Transverse colon (tissue), 4 donors: ENCODE data around the gene OR4D2. TPM values are rescaled to one million over a fixed set of nuclear protein-coding genes. Genes with fewer than 3 reads are reported as not detected.
"Not testable (repeated sequence)": the region's sequence is repeated elsewhere in the genome, so short reads cannot be mapped to it uniquely, and the experiment has no call there.

Source experiments
- DNase-seq: peaks from one replicate; pipeline ENCODE4 v3.0.0-alpha.2; 2019
- H3K27ac ChIP-seq, 4 donors: fragments of 200-600 bp; sonication (generic); 2 replicates each; pipeline ENCODE4 v1.5.1; 2016 to 2018; ENCODE audit warnings: inconsistent platforms in 4 of 4
- H3K27me3 ChIP-seq: fragments of 200-600 bp; sonication (generic); 2 replicates; pipeline ENCODE4 v1.5.1; 2017; ENCODE audit warnings: inconsistent platforms
- H3K36me3 ChIP-seq, 4 donors: fragments of 200-600 bp; sonication (generic); 2 replicates each; pipeline ENCODE4 v1.5.1; 2017 to 2019; ENCODE audit warnings: inconsistent platforms in 4 of 4
- H3K4me1 ChIP-seq, 4 donors: fragments of 200-600 bp; sonication (generic); 2 replicates each; pipeline ENCODE4 v1.5.1; 2017 to 2020; ENCODE audit warnings: inconsistent platforms in 4 of 4
- H3K4me3 ChIP-seq, 4 donors: fragments of 200-600 bp; sonication (generic); 1 replicate in 1 of 4; 2 replicates in 3 of 4; pipeline versions ENCODE4 v1.5.1 to v1.6.1; 2017 to 2019; ENCODE audit warnings: inconsistent platforms in 4 of 4
- H3K9me3 ChIP-seq, 2 donors: fragments of 200-600 bp; sonication (generic); 2 replicates each; pipeline ENCODE4 v1.5.1; 2017 to 2019; ENCODE audit warnings: inconsistent platforms in 2 of 2
- EP300 ChIP-seq: sonication (generic); formaldehyde crosslinking; IDR thresholded peaks from one replicate; pipeline ENCODE4 v1.6.1; 2017; ENCODE audit warnings: antibody characterized with exemption, low read depth
- POLR2A ChIP-seq: fragments of 450-650 bp; IDR thresholded peaks from one replicate; pipeline ENCODE4 v1.6.1; 2016; ENCODE audit warnings: antibody characterized with exemption, mild to moderate bottlenecking, moderate library complexity
- POLR2AphosphoS5 ChIP-seq, 3 donors: sonication (generic); formaldehyde crosslinking; IDR thresholded peaks; one replicate each; pipeline ENCODE4 v1.6.1; 2016; ENCODE audit warnings: antibody characterized with exemption in 3 of 3
- WGBS, 2 donors: methylation state at CpG; one replicate each; pipeline ENCODE4 v1.1.5; 2018; ENCODE audit warnings: low coverage in 1 of 2; 5-methylcytosine and 5-hydroxymethylcytosine counted together
- in situ Hi-C, 4 donors: fragments of 200-750 bp; cut with MboI; loops; one replicate each; pipeline versions ENCODE4 v1.15.0 to v1.15.1; 2017; ENCODE audit warnings: low sequenced_read_pairs in 3 of 4, low pct_ligation_motif_present in 1 of 4, low pct_unique_long_range_greater_than_20kb in 1 of 4
- intact Hi-C: fragments of 100-400 bp; cut with DNase I; formaldehyde crosslinking; loops from one replicate; pipeline ENCODE4 v1.15.1; 2023; ENCODE audit warnings: low total_unique reads
- total RNA-seq, 4 donors: library from RNA; depleted of rRNA; stranded (reverse); fragments of >200 nt; gene quantifications; one replicate each; pipeline ENCODE4 v1.1.0, GENCODE V29; 2016
- TF ChIP-seq, protein P1 (sequence below), 5 experiments: fragments of 200-600 bp in 3 of 5; fragments of 450-650 bp in 2 of 5; sonication (generic) in 3 of 5; IDR thresholded peaks; 1 replicate in 2 of 5; 2 replicates in 3 of 5; pipeline ENCODE4 v1.5.1; 2016 to 2017; ENCODE audit warnings: antibody characterized with exemption in 5 of 5, inconsistent platforms in 3 of 5, mild to moderate bottlenecking in 2 of 5, moderate library complexity in 1 of 5

OR4D2 gene
- total RNA-seq, 4 donors from 2014 or later = not detected

DNA sequence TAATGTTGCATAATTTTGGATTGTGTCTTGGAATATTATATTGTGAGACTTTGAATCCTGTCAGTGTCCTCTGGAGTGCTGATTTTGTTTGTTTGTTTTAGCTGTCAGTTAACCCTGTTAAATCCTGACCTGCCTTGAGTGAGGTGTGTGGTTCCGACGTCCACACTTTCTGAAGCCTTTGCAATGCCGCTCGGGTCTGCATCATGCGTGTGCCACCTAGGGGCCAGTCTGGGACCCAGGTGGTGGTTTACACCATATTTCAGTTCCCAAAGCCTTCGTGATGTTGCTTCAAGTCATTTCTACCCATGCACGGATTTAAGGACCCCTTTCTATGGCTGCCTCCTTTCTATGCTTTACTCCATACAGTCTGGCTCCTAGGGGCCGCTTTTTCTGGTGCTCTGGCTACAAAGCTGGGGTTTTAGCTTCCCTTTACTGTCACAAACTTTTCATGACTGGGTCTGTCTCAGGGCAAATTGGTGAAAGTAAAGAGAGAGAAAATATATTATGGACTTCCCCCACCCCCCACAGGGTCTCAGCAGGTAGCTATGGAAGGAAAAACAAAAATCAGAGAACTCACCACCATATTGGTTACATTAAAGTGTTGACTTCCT lies 30.0 kb upstream of the OR4D2 start:
- 21% methylated on average over 8 of the region's 8 CpGs; no CpG with 5 or more reads in 1 of the 2 donors for WGBS, 2 donors
- Histone ChIP-seq H3K36me3 (no peaks in the 10 kb centered on the region), H3K27ac (no peak overlapping the region), H3K4me3 (no peak overlapping the region), H3K27me3 (peaks cover 44% of the 10 kb centered on the region), H3K4me1 (no peaks in the 10 kb centered on the region), H3K9me3 (no peaks in the 10 kb centered on the region)
- DNase-seq = no peak
- TF ChIP-seq, protein P1, sequence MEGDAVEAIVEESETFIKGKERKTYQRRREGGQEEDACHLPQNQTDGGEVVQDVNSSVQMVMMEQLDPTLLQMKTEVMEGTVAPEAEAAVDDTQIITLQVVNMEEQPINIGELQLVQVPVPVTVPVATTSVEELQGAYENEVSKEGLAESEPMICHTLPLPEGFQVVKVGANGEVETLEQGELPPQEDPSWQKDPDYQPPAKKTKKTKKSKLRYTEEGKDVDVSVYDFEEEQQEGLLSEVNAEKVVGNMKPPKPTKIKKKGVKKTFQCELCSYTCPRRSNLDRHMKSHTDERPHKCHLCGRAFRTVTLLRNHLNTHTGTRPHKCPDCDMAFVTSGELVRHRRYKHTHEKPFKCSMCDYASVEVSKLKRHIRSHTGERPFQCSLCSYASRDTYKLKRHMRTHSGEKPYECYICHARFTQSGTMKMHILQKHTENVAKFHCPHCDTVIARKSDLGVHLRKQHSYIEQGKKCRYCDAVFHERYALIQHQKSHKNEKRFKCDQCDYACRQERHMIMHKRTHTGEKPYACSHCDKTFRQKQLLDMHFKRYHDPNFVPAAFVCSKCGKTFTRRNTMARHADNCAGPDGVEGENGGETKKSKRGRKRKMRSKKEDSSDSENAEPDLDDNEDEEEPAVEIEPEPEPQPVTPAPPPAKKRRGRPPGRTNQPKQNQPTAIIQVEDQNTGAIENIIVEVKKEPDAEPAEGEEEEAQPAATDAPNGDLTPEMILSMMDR (IDR thresholded peaks at IDR 0.05) = peak in 1 of 5 experiments; percentile 20
- TF ChIP-seq POLR2A = no peak
- intact Hi-C loops (loop anchor here (5.0 kb wide), 1 partner anchor 846 kb away; no protein-coding TSS in a partner anchor), in situ Hi-C loops (loop anchor here in 1 of 4 donors (25.0 kb wide), 1 partner anchor 101 kb away; the partner anchor contains the start of gene LPO)

DNA sequence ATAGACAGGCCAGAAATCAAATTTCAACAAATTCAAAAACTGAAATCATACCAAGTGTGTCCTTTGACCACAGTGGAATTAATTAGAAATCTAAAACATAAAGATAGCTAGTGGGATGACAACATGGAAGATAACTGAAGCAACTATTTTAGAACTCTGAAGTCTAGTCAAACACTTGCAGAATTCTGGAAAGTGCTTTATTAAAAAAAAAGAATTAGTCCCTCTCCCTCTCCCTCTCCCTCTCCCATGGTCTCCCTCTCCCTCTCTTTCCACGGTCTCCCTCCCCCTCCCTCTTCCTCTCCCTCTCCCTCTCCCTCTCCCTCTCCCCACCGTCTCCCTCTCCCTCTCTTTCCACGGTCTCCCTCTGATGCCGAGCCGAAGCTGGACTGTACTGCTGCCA lies 25.3 kb upstream of the OR4D2 start:
- Histone ChIP-seq H3K27me3 (peaks cover 23% of the 10 kb centered on the region), H3K36me3 (no peaks in the 10 kb centered on the region), H3K4me1 (no peaks in the 10 kb centered on the region), H3K9me3 (peaks cover 23 to 24% of the 10 kb centered on the region in 2 donors), H3K4me3 (no peak overlapping the region), H3K27ac (no peak overlapping the region)
- no peak for DNase-seq
- intact Hi-C loops (no loop called here), in situ Hi-C loops (loop anchor here in 1 of 4 donors (25.0 kb wide), 1 partner anchor 96 kb away; the partner anchor contains the start of gene LPO)
- 80% methylated on average over 5 of the region's 5 CpGs; no CpG with 5 or more reads in 1 of the 2 donors for WGBS, 2 donors
- TF ChIP-seq POLR2AphosphoS5 (IDR thresholded peaks at IDR 0.05) (no peak), POLR2A (no peak), EP300 (no peak)
- TF ChIP-seq, protein P1 (IDR thresholded peaks at IDR 0.05) = no peak

DNA sequence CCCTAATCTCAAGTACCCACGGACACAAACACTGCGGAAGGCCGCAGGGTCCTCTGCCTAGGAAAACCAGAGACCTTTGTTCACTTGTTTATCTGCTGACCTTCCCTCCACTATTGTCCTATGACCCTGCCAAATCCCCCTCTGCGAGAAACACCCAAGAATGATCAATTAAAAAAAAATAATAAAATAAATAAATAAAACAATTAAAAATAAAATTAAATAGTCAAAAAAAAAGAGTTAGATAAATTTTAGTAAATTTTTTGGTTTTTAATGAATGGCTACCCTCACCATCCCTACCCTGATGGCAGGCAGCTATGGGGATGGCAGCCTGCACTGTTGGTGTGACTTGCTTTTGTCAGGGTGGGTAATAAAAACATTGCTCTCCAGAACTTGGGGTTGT lies 23.4 kb upstream of the OR4D2 start:
- in situ Hi-C loops = loop anchor here in 1 of 4 donors (25.0 kb wide), 1 partner anchor 94 kb away; the partner anchor contains the start of gene LPO

DNA sequence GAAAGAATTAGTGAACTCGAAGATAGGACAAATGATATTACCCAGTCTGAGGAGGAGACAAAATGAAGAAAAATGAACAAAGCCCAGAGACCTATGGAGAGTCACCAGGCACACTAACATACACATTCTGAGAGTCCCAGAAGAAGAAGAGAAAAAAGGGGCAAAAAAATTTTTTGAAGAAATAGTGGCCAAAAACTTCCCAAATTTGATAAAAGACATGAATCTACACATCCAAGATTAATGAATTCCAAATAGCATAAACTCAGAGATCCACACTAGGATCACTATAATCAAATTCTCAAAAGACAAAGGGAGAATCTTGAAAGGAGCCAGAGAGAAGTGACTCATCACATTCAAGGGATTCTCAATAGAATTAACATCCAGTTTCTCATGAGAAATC lies 22.0 kb upstream of the OR4D2 start:
- no peaks in the 10 kb centered on the region for H3K4me1 ChIP-seq
- no peaks in the 10 kb centered on the region for H3K36me3 ChIP-seq
- intact Hi-C loops = no loop called here
- H3K4me3 ChIP-seq = no peak overlapping the region
- no peak overlapping the region for H3K27ac ChIP-seq
- peaks cover 23 to 24% of the 10 kb centered on the region in 2 donors for H3K9me3 ChIP-seq
- 82 to 87% methylated on average over 1 of the region's 1 CpG for WGBS, 2 donors
- no peak for DNase-seq
- TF ChIP-seq EP300 = no peak
- TF ChIP-seq POLR2AphosphoS5 (IDR thresholded peaks at IDR 0.05) = no peak
- in situ Hi-C loops = loop anchor here in 1 of 4 donors (25.0 kb wide), 1 partner anchor 92 kb away; the partner anchor contains the start of gene LPO
- H3K27me3 ChIP-seq = peaks cover 8% of the 10 kb centered on the region

More for the DNA sequence above, 23.4 kb upstream of the OR4D2 start:
- H3K4me1 ChIP-seq, H3K27me3 ChIP-seq, intact Hi-C loops, DNase-seq, H3K27ac ChIP-seq, H3K4me3 ChIP-seq, H3K36me3 ChIP-seq: not testable (repeated sequence)
- WGBS, 2 donors = 90 to 100% methylated on average over 2 to 4 of the region's 4 CpGs
- H3K9me3 ChIP-seq = peaks cover 23 to 24% of the 10 kb centered on the region in 2 donors

DNA sequence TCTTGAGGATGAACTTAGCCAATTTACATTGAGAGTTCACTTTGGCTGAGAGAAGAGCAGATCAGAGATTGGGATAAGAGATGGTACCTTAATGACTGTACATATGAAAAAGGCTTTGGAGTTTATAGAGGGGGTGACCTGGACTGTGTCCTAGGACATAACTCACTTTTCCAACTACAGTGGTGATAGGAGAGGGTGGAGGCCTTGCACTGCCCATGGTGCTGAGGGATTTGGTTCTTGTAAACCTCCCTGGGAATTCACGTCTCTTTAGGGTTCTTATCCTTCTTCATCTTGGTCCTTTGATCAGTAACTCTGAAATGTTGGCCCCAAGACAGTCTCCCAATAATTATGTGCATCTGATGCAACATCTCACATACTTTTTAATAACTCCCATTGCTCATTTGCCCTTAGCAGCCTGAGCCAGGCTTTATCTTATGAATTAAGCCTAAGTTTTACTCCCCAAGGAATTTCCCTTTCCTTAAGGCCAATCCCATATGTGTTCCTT lies 18.8 kb upstream of the OR4D2 start, which contains the start of gene OR4D1:
Gene OR4D1, plus strand, starts transcription at position 455 of the 505 bp plus-strand sequence. CDS start 6,770 bp downstream, outside the sequence.
- WGBS, 2 donors = 54% methylated on average over 1 of the region's 1 CpG; no CpG with 5 or more reads in 1 of the 2 donors
- H3K4me3 ChIP-seq = no peak within 1 kb of the TSS
- no peaks in the 10 kb centered on the region for H3K4me1 ChIP-seq
- H3K27ac ChIP-seq = no peak within 1 kb of the TSS
- TF ChIP-seq, protein P1 (IDR thresholded peaks at IDR 0.05) = no peak
- TF ChIP-seq POLR2AphosphoS5 (IDR thresholded peaks at IDR 0.05) (no peak), POLR2A (no peak), EP300 (no peak)
- no peak for DNase-seq
- intact Hi-C loops = no loop called here
- peaks cover 25% of the 10 kb centered on the region for H3K27me3 ChIP-seq
- in situ Hi-C loops = loop anchor here in 1 of 4 donors (25.0 kb wide), 1 partner anchor 89 kb away; the partner anchor contains the start of gene LPO
- no peaks in the 10 kb centered on the region for H3K36me3 ChIP-seq
- peaks cover 23 to 24% of the 10 kb centered on the region in 2 donors for H3K9me3 ChIP-seq
